NCI-H446 (cell line): ENCODE measurements around the gene PPP4R1.

Experiments used
- DNase-seq, 2 experiments: peaks; one replicate each; lab custom pipeline; 2025; lab: John Stamatoyannopoulos, UW

Gene PPP4R1

DNA sequence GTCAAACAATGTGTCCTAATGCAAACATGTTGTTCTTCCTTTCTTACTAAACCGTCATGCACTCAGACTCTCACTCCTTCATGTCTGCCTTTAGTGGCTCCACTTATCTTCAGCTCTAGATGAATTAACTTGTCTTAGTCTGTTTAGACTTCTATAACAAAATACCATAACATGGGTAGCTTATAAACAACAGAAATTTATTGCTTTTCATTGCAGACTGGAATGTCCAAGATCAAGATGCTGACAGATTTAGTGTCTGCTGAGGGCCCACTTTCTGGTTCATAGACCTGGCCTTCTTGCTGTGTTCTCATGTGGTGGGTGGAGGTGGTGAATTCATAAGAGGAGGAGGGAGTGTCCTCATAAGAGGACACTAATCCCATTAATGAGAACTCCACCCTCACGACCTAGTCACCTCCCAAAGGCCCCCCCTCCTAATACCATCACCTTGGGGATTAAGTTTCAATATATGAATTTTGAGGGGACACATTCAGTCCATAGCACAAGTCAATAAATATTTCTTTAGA is 106.7 kb downstream of the PPP4R1 start:
- no peak for DNase-seq

DNA sequence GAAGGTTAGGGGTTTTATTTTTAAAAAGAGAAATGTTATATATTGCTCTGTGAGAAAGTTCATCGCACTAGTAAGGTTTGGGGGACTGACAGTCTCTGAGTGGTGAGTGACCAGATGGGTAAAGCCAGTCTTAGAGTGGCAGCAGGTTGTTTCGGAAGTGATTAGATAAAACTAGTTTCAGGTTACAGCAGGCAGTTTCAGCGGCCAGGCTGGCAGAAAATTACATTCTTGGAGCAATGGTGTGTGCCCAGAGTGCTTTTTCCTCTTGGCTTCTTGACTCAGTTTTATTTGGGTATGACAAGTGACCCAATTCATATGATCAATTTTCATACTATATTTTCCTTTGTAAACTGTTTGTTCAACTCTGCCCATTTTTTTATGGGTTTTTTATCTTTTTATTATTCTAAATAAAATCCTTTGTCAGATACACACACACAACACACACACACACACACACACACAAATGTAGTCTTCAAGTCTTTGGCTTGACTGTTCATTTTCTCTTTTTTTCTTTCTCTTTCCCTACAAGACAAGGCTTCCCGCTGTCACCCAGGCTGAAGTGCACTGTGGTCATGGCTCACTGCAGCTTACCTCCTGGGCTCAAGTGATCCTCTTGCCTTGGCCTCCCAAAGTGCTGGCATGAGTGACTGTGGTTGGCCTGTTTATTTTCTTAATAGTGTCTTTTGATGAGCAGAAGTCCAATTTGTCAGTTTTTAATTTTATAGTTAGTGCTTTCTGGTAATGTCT is 108.1 kb downstream of the PPP4R1 start:
- DNase-seq = peak; percentile 51 to 65
